Endothelial cell of umbilical vein (primary cell): ENCODE measurements around the gene SNX24. TPM values are rescaled to one million over a fixed set of nuclear protein-coding genes. Genes with fewer than 3 reads are reported as not detected.

Source experiments
- BruUV-seq: library from RNA; stranded (reverse); fragments of 400-500 nt; replicated peaks from 2 replicates; lab custom pipeline; 2021; lab: Mats Ljungman, UMichigan
- CTCF ChIA-PET: fragments of 300-600, 350-600 bp; sonication (Branson Sonifier 250); formaldehyde crosslinking; loops from one replicate; lab custom pipeline; 2021; ENCODE audit warnings: antibody characterized with exemption, inconsistent platforms; lab: Charles Lee
- POLR2A ChIA-PET: fragments of 300-600, 350-600 bp; sonication (Branson Sonifier 250); formaldehyde crosslinking; loops from one replicate; lab custom pipeline; 2021; ENCODE audit warnings: antibody characterized with exemption, inconsistent platforms; lab: Charles Lee
- DNase-seq: peaks from one replicate; pipeline ENCODE4 v3.0.0-alpha.2; 2011; ENCODE audit warnings: low read depth, low spot score
- FAIRE-seq: peaks from 2 replicates; lab custom pipeline; 2011; peaks lifted over from hg19 to GRCh38; lab: Jason Lieb, UNC
- H2AFZ ChIP-seq: 2 replicates; pipeline ENCODE4 v1.6.0; 2012; ENCODE audit warnings: low read depth, low read length, control low read depth, inconsistent platforms
- H3K27ac ChIP-seq: 2 replicates; pipeline ENCODE4 v1.5.1; 2011; ENCODE audit warnings: low read depth, mild to moderate bottlenecking, control low read depth, low read length, moderate library complexity; ENCODE audit not compliant: insufficient read depth
- H3K27me3 ChIP-seq, 2 experiments: 2 replicates each; pipeline versions ENCODE4 v1.6.0 to v1.6.1; 2011; ENCODE audit warnings: low read length in 2 of 2, mixed read lengths in 1 of 2; ENCODE audit not compliant: control insufficient read depth in 2 of 2, insufficient read depth in 2 of 2
- H3K36me3 ChIP-seq, 2 experiments: 2 replicates in 1 of 2; 3 replicates in 1 of 2; pipeline ENCODE4 v1.5.1; 2011; ENCODE audit warnings: low read length in 2 of 2, mild to moderate bottlenecking in 1 of 2, moderate library complexity in 1 of 2; ENCODE audit not compliant: control insufficient read depth in 2 of 2, insufficient read depth in 2 of 2; ENCODE audit errors: extremely low read depth in 1 of 2
- H3K4me1 ChIP-seq: 3 replicates; pipeline ENCODE4 v1.5.1; 2011; ENCODE audit warnings: mild to moderate bottlenecking, low read length; ENCODE audit not compliant: control insufficient read depth, insufficient read depth; ENCODE audit errors: extremely low read depth
- H3K4me2 ChIP-seq: 2 replicates; pipeline ENCODE4 v1.6.1; 2011; ENCODE audit warnings: low read length, control low read depth, mixed read lengths; ENCODE audit not compliant: insufficient read depth
- H3K4me3 ChIP-seq, 3 experiments: fragments of 200-600 bp in 1 of 3; sonication (generic), shearing (Covaris generic) in 1 of 3; replicated peaks in 1 of 3; 2 replicates each; pipeline ENCODE4 v1.5.1; 2011 to 2016; ENCODE audit warnings: control low read depth in 3 of 3, low read length in 3 of 3, mild to moderate bottlenecking in 2 of 3, inconsistent platforms in 1 of 3, low read depth in 1 of 3, moderate library complexity in 1 of 3; ENCODE audit not compliant: insufficient read depth in 1 of 3
- H3K79me2 ChIP-seq: 2 replicates; pipeline ENCODE4 v1.6.0; 2012; ENCODE audit warnings: low read length, inconsistent platforms; ENCODE audit not compliant: control insufficient read depth, insufficient read depth
- H3K9ac ChIP-seq: replicated peaks from 2 replicates; pipeline ENCODE3; 2011; ENCODE audit warnings: low read length, control low read depth; ENCODE audit not compliant: insufficient read depth; ENCODE audit errors: extremely low read depth
- H3K9me1 ChIP-seq: replicated peaks from 3 replicates; pipeline ENCODE4 v1.6.0; 2011; ENCODE audit warnings: mild to moderate bottlenecking, low read length; ENCODE audit not compliant: control insufficient read depth, insufficient read depth; ENCODE audit errors: extremely low read depth
- H3K9me3 ChIP-seq: replicated peaks from 2 replicates; pipeline ENCODE4 v1.5.1; 2012; ENCODE audit warnings: low read length, inconsistent platforms; ENCODE audit not compliant: control insufficient read depth, insufficient read depth
- H4K20me1 ChIP-seq: replicated peaks from 2 replicates; pipeline ENCODE3; 2011; ENCODE audit warnings: mild to moderate bottlenecking, low read length; ENCODE audit not compliant: control insufficient read depth, insufficient read depth; ENCODE audit errors: extremely low read depth
- EZH2 ChIP-seq: IDR thresholded peaks from 2 replicates; pipeline ENCODE4 v1.6.1; 2012; ENCODE audit warnings: borderline replicate concordance, low read depth, mild to moderate bottlenecking, moderate library complexity, low read length, inconsistent platforms; ENCODE audit not compliant: severe bottlenecking
- FOS ChIP-seq: IDR thresholded peaks from 2 replicates; pipeline ENCODE4 v1.6.1; 2011; ENCODE audit warnings: mild to moderate bottlenecking, low read length, moderate library complexity, borderline replicate concordance; ENCODE audit not compliant: insufficient read depth
- GATA2 ChIP-seq: IDR thresholded peaks from 2 replicates; pipeline ENCODE4 v1.7.0; 2011; ENCODE audit warnings: low read depth, mild to moderate bottlenecking, moderate library complexity, mixed read lengths, low read length; ENCODE audit not compliant: insufficient read length, insufficient read depth
- JUN ChIP-seq: IDR thresholded peaks from 2 replicates; pipeline ENCODE4 v1.6.1; 2011; ENCODE audit warnings: borderline replicate concordance, low read depth; ENCODE audit not compliant: insufficient read length, insufficient read depth
- MYC ChIP-seq: IDR thresholded peaks from one replicate; pipeline ENCODE4 v1.6.1; 2011; ENCODE audit warnings: mild to moderate bottlenecking, low read depth, low read length
- dilution Hi-C: fragments of 300-500 bp; cut with MboI; formaldehyde crosslinking; loops from one replicate; pipeline ENCODE4 v1.15.0; 2019; ENCODE audit warnings: low sequenced_read_pairs; ENCODE audit not compliant: extremely low pct_ligation_motif_present
- intact Hi-C: fragments of 100-400 bp; cut with micrococcal nuclease; formaldehyde crosslinking; loops from one replicate; pipeline ENCODE4 v1.10.0; 2022
- polyA plus RNA-seq, 4 experiments: library from polyadenylated mRNA; depleted of rRNA in 3 of 4; stranded (reverse) in 3 of 4; unstranded in 1 of 4; fragments of >200 nt; gene quantifications; 2 replicates each; pipeline versions ENCODE4 v1.2.1 to v1.2.3, GENCODE V29; 2011 to 2012; ENCODE audit warnings: missing spikeins in 1 of 4
- total RNA-seq: library from RNA; stranded (reverse); gene quantifications from 2 replicates; pipeline ENCODE4 v1.2.3, GENCODE V29; 2021
- TF ChIP-seq, protein P1 (sequence below), 2 donors: IDR thresholded peaks; 1 replicate in 1 of 2; 2 replicates in 1 of 2; pipeline ENCODE4 v1.5.1; 2011; ENCODE audit warnings: low read length in 2 of 2, mild to moderate bottlenecking in 2 of 2, moderate library complexity in 2 of 2, control low read depth in 1 of 2, inconsistent platforms in 1 of 2, low read depth in 1 of 2; ENCODE audit not compliant: insufficient read depth in 1 of 2; ENCODE audit errors: extremely low read depth in 1 of 2
- TF ChIP-seq, protein P2 (sequence below): IDR thresholded peaks from 2 replicates; pipeline ENCODE4 v1.6.1; 2011; ENCODE audit not compliant: insufficient read depth, insufficient read length

The SNX24 gene
- total and polyA plus RNA-seq, 2 donors (not counting 3 experiments of a cell fraction or from before 2014, with no cell fraction given), result 2.9 to 14.9 TPM

DNA sequence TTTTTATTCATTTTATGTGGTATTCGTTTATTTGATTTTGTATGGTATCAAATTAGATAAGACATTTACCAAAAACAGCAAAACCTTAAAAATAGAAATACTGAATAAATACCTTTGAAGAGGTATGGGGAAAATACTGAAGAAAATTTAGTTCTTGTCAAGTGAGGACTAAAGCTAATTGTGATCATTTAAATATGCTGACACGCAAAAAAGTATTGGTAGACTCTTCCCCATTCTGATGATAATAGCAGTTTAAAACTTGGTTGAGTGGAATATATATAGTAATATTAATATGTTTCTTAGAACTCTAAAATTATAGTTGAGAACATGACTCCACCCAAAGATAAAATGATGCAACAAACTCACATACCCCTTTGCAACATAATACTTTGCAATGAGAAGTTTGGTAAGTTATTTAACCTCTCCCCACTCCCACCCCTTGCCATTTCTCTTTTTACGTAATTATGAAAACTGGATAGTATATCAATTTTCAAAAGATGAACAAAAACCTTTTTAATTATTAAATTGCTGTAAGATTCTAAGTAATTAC, 30.1 kb upstream of the SNX24 start:
- dilution Hi-C loops (no loop called here), intact Hi-C loops (no loop called here)
- TF ChIP-seq, protein P1, sequence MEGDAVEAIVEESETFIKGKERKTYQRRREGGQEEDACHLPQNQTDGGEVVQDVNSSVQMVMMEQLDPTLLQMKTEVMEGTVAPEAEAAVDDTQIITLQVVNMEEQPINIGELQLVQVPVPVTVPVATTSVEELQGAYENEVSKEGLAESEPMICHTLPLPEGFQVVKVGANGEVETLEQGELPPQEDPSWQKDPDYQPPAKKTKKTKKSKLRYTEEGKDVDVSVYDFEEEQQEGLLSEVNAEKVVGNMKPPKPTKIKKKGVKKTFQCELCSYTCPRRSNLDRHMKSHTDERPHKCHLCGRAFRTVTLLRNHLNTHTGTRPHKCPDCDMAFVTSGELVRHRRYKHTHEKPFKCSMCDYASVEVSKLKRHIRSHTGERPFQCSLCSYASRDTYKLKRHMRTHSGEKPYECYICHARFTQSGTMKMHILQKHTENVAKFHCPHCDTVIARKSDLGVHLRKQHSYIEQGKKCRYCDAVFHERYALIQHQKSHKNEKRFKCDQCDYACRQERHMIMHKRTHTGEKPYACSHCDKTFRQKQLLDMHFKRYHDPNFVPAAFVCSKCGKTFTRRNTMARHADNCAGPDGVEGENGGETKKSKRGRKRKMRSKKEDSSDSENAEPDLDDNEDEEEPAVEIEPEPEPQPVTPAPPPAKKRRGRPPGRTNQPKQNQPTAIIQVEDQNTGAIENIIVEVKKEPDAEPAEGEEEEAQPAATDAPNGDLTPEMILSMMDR (IDR thresholded peaks at IDR 0.05; ENCODE audit: extremely low read depth in 1 of 2, insufficient read depth in 1 of 2, low read depth in 1 of 2, low read length in 2 of 2), result no peak
- no peak for TF ChIP-seq FOS
- TF ChIP-seq EZH2, result no peak
- TF ChIP-seq MYC, result no peak
- TF ChIP-seq GATA2, result no peak
- TF ChIP-seq, protein P2, sequence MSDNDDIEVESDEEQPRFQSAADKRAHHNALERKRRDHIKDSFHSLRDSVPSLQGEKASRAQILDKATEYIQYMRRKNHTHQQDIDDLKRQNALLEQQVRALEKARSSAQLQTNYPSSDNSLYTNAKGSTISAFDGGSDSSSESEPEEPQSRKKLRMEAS, result no peak
- no peak for TF ChIP-seq JUN
- FAIRE-seq (no peak), DNase-seq (no peak)
- Histone ChIP-seq H3K27me3 (no peaks in the 10 kb centered on the region), H3K4me3 (no peak overlapping the region), H3K9ac (no peak overlapping the region), H3K36me3 (peaks cover 2% of the 10 kb centered on the region in 2 experiments), H3K4me2 (no peak overlapping the region), H2AFZ (no peak overlapping the region), H3K4me1 (no peaks in the 10 kb centered on the region), H3K9me1 (no peaks in the 10 kb centered on the region), H3K27ac (no peak overlapping the region), H4K20me1 (no peaks in the 10 kb centered on the region), H3K79me2 (no peaks in the 10 kb centered on the region), H3K9me3 (no peaks in the 10 kb centered on the region)
- ChIA-PET CTCF (no interaction called here), POLR2A (no interaction called here)
- BruUV-seq, result no TSS peak
